HCT116 (cell line): ENCODE data around the gene TBC1D13. TPM values are rescaled to one million over a fixed set of nuclear protein-coding genes. Genes with fewer than 3 reads are reported as not detected.

ENCODE experiments used
- ATAC-seq: fragments of 200-7000 bp; cut with Tn5 transposase; 2 replicates; pipeline ENCODE4 v1.9.1; 2020; ENCODE audit warnings: mild to moderate bottlenecking, moderate library complexity
- BruUV-seq: library from RNA; stranded (reverse); fragments of 400-500 nt; replicated peaks from 2 replicates; lab custom pipeline; 2021; lab: Mats Ljungman, UMichigan
- CTCF ChIA-PET: fragments of 300-600 bp; sonication (Branson Sonifier 250); formaldehyde crosslinking; loops from one replicate; lab custom pipeline; 2021; ENCODE audit warnings: antibody characterized with exemption; lab: Charles Lee
- POLR2A ChIA-PET: fragments of 300-600, 350-600 bp; sonication (Branson Sonifier 250); formaldehyde crosslinking; loops from one replicate; lab custom pipeline; 2021; ENCODE audit warnings: antibody characterized with exemption; lab: Charles Lee
- RAD21 ChIA-PET, 2 experiments: fragments of 300-600 bp; sonication (Branson Sonifier 250); formaldehyde crosslinking; loops; one replicate each; lab custom pipeline; 2023; ENCODE audit warnings: low total read pairs in 2 of 2; ENCODE audit not compliant: uncharacterized antibody in 2 of 2, unreplicated experiment in 2 of 2, low non-redundant PET in 1 of 2; lab: Charles Lee
- DNase-seq: peaks from one replicate; pipeline ENCODE4 v3.0.0-alpha.2; 2010; ENCODE audit warnings: low read depth, low spot score
- H2AFZ ChIP-seq: fragments of 200-600 bp; shearing (Covaris generic), sonication (generic); 2 replicates; pipeline ENCODE4 v1.6.1; 2017; ENCODE audit warnings: low read depth, mixed run types, mixed read lengths, antibody characterized with exemption, low read length; ENCODE audit not compliant: poor library complexity, severe bottlenecking
- H3K27ac ChIP-seq: 2 replicates; pipeline ENCODE4 v1.5.1; 2012; ENCODE audit warnings: low read depth, low read length
- H3K27me3 ChIP-seq: fragments of 200-600 bp; sonication (generic); 2 replicates; pipeline ENCODE4 v1.6.1; 2016; ENCODE audit warnings: mixed run types, low read length, mixed read lengths; ENCODE audit not compliant: insufficient read depth
- H3K36me3 ChIP-seq, 2 experiments: fragments of 200-500 bp in 1 of 2; fragments of 200-600 bp in 1 of 2; sonication (Bioruptor generic) in 1 of 2; sonication (generic) in 1 of 2; 2 replicates each; pipeline versions ENCODE4 v1.5.1 to v1.6.1; 2014 to 2016; ENCODE audit warnings: low read length in 2 of 2, inconsistent platforms in 1 of 2, mixed read lengths in 1 of 2, mixed run types in 1 of 2; ENCODE audit not compliant: insufficient read depth in 2 of 2, control insufficient read depth in 1 of 2
- H3K4me1 ChIP-seq, 2 experiments: fragments of 200-600 bp in 1 of 2; sonication (generic) in 1 of 2; 2 replicates each; pipeline versions ENCODE4 v1.5.1 to v1.6.1; 2012 to 2017; ENCODE audit warnings: low read length in 2 of 2, inconsistent platforms in 1 of 2, mild to moderate bottlenecking in 1 of 2, mixed read lengths in 1 of 2, mixed run types in 1 of 2, moderate library complexity in 1 of 2; ENCODE audit not compliant: insufficient read depth in 2 of 2, control insufficient read depth in 1 of 2
- H3K4me2 ChIP-seq: fragments of 200-600 bp; sonication (generic); 2 replicates; pipeline ENCODE4 v1.6.1; 2017; ENCODE audit warnings: mixed run types, low read length, mixed read lengths
- H3K4me3 ChIP-seq, 2 experiments: fragments of 200-600 bp in 1 of 2; sonication (generic) in 1 of 2; replicated peaks in 1 of 2; 2 replicates each; pipeline ENCODE4 v1.5.1; 2011 to 2016; ENCODE audit warnings: low read length in 2 of 2, control low read depth in 1 of 2, low read depth in 1 of 2, mild to moderate bottlenecking in 1 of 2, mixed read lengths in 1 of 2, mixed run types in 1 of 2
- H3K79me2 ChIP-seq: fragments of 200-600 bp; sonication (generic); 2 replicates; pipeline ENCODE4 v1.6.1; 2017; ENCODE audit warnings: mild to moderate bottlenecking, mixed run types, low read length, moderate library complexity, mixed read lengths; ENCODE audit not compliant: insufficient read depth
- H3K9ac ChIP-seq: fragments of 200-600 bp; sonication (generic); 2 replicates; pipeline ENCODE4 v1.6.1; 2016; ENCODE audit warnings: low read length, mixed read lengths
- H3K9me2 ChIP-seq: fragments of 200-600 bp; sonication (generic), shearing (Covaris generic); 2 replicates; pipeline ENCODE4 v1.6.1; 2017; ENCODE audit warnings: mixed run types, mild to moderate bottlenecking, moderate library complexity; ENCODE audit not compliant: insufficient read depth
- H3K9me3 ChIP-seq, 2 experiments: fragments of 200-500 bp in 1 of 2; fragments of 200-600 bp in 1 of 2; sonication (Bioruptor generic) in 1 of 2; sonication (generic) in 1 of 2; 2 replicates each; pipeline ENCODE4 v1.6.1; 2014 to 2017; ENCODE audit warnings: low read length in 2 of 2, mixed read lengths in 2 of 2, inconsistent platforms in 1 of 2, low read depth in 1 of 2, mild to moderate bottlenecking in 1 of 2, mixed run types in 1 of 2, moderate library complexity in 1 of 2; ENCODE audit not compliant: control insufficient read depth in 1 of 2, insufficient read depth in 1 of 2
- H4K20me1 ChIP-seq: fragments of 200-600 bp; sonication (generic), shearing (Covaris generic); 2 replicates; pipeline ENCODE4 v1.6.1; 2017; ENCODE audit warnings: mixed run types, mild to moderate bottlenecking, moderate library complexity; ENCODE audit not compliant: insufficient read depth
- CBX3 ChIP-seq: IDR thresholded peaks from 2 replicates; pipeline ENCODE4 v1.6.1; 2012; ENCODE audit warnings: low read depth
- CEBPB ChIP-seq: IDR thresholded peaks from 2 replicates; pipeline ENCODE4 v1.6.1; 2012; ENCODE audit warnings: low read depth
- EZH2phosphoT487 ChIP-seq: fragments of 200-600 bp; IDR thresholded peaks from 2 replicates; pipeline ENCODE4 v1.6.1; 2018; ENCODE audit warnings: antibody characterized with exemption, borderline replicate concordance
- FOSL1 ChIP-seq: IDR thresholded peaks from 2 replicates; pipeline ENCODE4 v1.6.1; 2012; ENCODE audit warnings: low read depth
- JUND ChIP-seq: IDR thresholded peaks from 2 replicates; pipeline ENCODE4 v1.6.1; 2012
- MAX ChIP-seq: IDR thresholded peaks from 2 replicates; pipeline ENCODE4 v1.6.1; 2012
- POLR2A ChIP-seq: IDR thresholded peaks from 2 replicates; pipeline ENCODE4 v1.7.0; 2011; ENCODE audit warnings: borderline replicate concordance; ENCODE audit not compliant: insufficient read depth, insufficient read length; ENCODE audit errors: extremely low read depth
- POLR2AphosphoS5 ChIP-seq: IDR thresholded peaks from 2 replicates; pipeline ENCODE4 v1.6.1; 2011; ENCODE audit warnings: mild to moderate bottlenecking, low read depth, low read length, moderate library complexity
- RAD21 ChIP-seq: IDR thresholded peaks from 2 replicates; pipeline ENCODE4 v1.6.1; 2012; ENCODE audit warnings: low read depth, mild to moderate bottlenecking
- REST ChIP-seq: IDR thresholded peaks from 2 replicates; pipeline ENCODE4 v1.6.1; 2012; ENCODE audit warnings: low read depth
- SRF ChIP-seq: IDR thresholded peaks from 2 replicates; pipeline ENCODE4 v1.6.1; 2012; ENCODE audit warnings: low read depth
- TCF7L2 ChIP-seq: IDR thresholded peaks from 2 replicates; pipeline ENCODE4 v1.7.0; 2011; ENCODE audit warnings: borderline replicate concordance, inconsistent platforms; ENCODE audit not compliant: insufficient read depth, insufficient read length; ENCODE audit errors: extremely low read depth
- YY1 ChIP-seq: IDR thresholded peaks from 2 replicates; pipeline ENCODE4 v1.6.1; 2011; ENCODE audit warnings: low read length, low read depth, moderate library complexity, mild to moderate bottlenecking; ENCODE audit not compliant: insufficient replicate concordance; ENCODE audit errors: extremely low read depth
- intact Hi-C: fragments of 100-400 bp; cut with micrococcal nuclease; formaldehyde crosslinking; loops from 2 replicates; pipeline ENCODE4 v1.10.0; 2022
- total RNA-seq: library from RNA; stranded (reverse); gene quantifications from one replicate; pipeline ENCODE4 v1.2.1, GENCODE V29; 2021; ENCODE audit not compliant: unreplicated experiment
- TF ChIP-seq, protein P1 (sequence below): IDR thresholded peaks from 2 replicates; pipeline ENCODE4 v1.6.1; 2012

The TBC1D13 gene
- total RNA-seq, 1 experiment from 2014 or later = 17.5 TPM

DNA sequence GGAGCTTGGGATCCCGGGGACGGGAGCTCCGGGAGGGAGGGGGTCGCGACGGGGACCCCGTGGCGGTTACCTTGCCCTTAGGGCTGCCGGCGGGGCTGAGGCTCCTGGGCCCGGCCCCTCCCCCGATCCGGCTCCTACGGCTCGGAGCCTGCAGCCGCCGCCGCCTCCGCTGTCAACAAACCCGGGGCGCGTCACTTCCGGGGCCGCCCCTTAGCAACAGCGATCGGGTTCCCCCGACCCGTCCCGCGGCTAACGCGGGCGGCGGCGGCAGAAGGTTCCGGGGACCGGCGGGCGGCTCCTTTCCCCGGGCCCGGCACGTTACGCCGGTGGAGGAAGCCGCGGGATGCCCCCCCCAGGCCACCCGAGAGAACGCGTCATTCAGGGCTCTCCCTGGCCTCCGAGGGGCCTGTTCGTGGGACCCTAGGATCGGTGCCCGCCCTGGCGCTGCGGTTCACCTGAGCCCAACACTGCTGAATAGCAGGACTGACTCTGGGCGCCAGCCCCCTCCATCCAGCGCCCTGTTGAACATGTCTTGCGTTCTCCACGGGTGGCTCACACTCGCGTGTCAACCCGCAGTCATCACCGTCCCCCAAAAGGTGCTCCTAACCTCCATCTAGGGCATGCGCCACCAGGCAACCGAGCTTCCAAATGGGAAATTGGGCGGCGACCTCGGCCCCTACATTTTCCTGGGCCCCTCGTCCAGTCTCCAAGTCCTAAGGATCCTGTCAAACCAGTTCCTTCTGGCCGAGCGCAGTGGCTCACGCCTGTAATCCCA lies 15.1 kb upstream of the TBC1D13 start, which contains the start of gene ZER1 (continued):
- TF ChIP-seq MAX (peak; percentile 78), JUND (0 out of 2 replicates have a peak, but pooled peaks have one; percentile 19), YY1 (peak; percentile 82), CBX3 (peak; percentile 61; the same call in 1 of the 2 replicates), SRF (peak; percentile 67; the same call in 1 of the 2 replicates)

- Histone ChIP-seq H3K27ac (peak overlapping the region; percentile 90), H3K9ac (no peak overlapping the region), H3K9me3 (peaks cover 0 to 4% of the 10 kb centered on the region in 2 experiments; a peak in 1 of 4 replicates)
- ATAC-seq = no peak
- POLR2A ChIA-PET = interaction anchor here (0.7 to 2.0 kb wide), 3 partner anchors 9 to 367 kb away, joined by 4 read pairs; no protein-coding TSS in a partner anchor
- TF ChIP-seq FOSL1 = no peak
- TF ChIP-seq POLR2A = no peak
- TF ChIP-seq CEBPB = no peak
- TF ChIP-seq POLR2AphosphoS5 = no peak
- no peak for TF ChIP-seq JUND
- no peak for TF ChIP-seq TCF7L2
- TF ChIP-seq, protein P1, sequence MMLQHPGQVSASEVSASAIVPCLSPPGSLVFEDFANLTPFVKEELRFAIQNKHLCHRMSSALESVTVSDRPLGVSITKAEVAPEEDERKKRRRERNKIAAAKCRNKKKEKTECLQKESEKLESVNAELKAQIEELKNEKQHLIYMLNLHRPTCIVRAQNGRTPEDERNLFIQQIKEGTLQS = no peak
- TF ChIP-seq RAD21 = no peak
- no peak for TF ChIP-seq EZH2phosphoT487
- TF ChIP-seq REST = no peak
- TF ChIP-seq, all 23 proteins: peak for 0
- intact Hi-C loops = no loop called here
- no peak for DNase-seq
- H3K79me2 ChIP-seq = no peaks in the 10 kb centered on the region
- RAD21 ChIA-PET = no interaction called here
- H2AFZ ChIP-seq = no peak overlapping the region
- no peak overlapping the region for H3K4me3 ChIP-seq
- H3K27me3 ChIP-seq = no peaks in the 10 kb centered on the region
- H4K20me1 ChIP-seq = no peaks in the 10 kb centered on the region
- no peaks in the 10 kb centered on the region for H3K36me3 ChIP-seq
- H3K4me2 ChIP-seq = peak overlapping the region; percentile 97
- CTCF ChIA-PET = no interaction called here
- H3K9me2 ChIP-seq = no peaks in the 10 kb centered on the region
- BruUV-seq = no TSS peak
- peaks cover 11 to 23% of the 10 kb centered on the region in 2 experiments; a peak in 3 of 4 replicates for H3K4me1 ChIP-seq
Observed at GRCh38 chr9:128773049-128773448, 14.0 kb upstream of the TBC1D13 start.
